ENCODE measurements around the gene PFAS. TPM values are rescaled to one million over a fixed set of nuclear protein-coding genes. Genes with fewer than 3 reads are reported as not detected.
"Not testable (repeated sequence)": the region's sequence is repeated elsewhere in the genome, so short reads cannot be mapped to it uniquely, and the experiment has no call there.

The PFAS gene
- total RNA-seq, 1 donor from 2014 or later, result 82.6 TPM

DNA sequence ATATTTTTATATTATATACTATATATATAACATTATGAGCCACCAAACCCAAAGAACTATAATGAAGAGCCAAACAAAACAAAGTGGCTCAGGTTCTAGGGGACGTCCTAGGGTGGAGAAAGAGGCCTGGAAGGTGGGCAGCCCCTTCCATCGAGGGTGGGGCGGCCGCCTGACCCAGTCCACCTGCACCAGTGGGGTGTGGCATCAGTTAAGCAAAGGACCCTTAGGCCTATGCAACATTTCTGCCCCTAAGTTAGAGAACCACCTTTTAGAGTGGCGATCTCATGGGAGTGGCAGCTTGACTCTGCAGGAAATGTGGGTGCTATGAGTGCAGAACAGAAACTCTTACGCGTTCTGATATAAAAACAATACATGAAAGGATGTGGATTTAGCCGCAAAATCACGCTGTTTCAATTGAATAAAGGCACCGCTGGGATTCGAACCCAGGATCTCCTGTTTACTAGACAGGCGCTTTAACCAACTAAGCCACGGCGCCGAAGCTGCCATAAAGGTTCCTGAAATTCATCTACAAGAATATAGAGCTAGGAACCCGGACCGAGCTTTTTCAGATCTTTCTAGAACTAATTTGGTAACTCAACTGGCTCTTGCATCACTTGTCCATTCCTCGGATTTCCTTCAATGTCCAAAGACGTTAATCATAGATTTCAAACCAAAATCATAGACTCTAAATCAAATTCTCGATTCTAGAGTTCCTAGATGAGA, 23.1 kb upstream of the PFAS start:
- peak; percentile 67 for DNase-seq (ENCODE audit: low spot score)

DNA sequence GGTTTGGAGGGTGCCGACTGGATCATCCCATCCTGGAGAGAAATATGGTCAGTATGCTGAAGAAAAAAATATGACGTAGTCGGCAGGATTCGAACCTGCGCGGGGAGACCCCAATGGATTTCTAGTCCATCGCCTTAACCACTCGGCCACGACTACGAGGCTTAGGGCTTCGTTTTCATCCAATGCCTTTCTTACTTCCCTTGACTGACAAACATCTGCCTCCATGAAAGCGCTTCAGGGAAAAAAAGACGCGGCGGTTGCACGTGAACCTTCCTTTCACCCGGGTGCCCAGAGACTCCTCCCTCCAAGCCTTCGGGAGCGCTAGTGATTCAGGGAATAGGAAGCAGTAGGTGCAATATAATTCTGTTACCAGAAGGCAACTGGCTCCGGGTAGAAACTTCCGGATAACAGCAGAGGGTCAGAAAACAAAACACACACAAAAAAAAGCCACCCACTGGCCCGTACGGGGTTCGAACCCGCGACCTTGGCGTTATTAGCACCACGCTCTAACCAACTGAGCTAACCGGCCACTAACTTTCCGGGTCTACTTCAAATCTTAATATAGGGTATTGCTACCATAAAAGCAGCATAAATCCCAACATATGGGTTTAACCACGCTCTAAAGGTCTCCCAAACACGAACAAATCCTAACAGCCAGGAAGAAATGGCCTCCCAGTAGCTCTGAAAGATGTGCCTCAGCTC, 22.4 kb upstream of the PFAS start:
- DNase-seq (ENCODE audit: low spot score), result peak; percentile 84

DNA sequence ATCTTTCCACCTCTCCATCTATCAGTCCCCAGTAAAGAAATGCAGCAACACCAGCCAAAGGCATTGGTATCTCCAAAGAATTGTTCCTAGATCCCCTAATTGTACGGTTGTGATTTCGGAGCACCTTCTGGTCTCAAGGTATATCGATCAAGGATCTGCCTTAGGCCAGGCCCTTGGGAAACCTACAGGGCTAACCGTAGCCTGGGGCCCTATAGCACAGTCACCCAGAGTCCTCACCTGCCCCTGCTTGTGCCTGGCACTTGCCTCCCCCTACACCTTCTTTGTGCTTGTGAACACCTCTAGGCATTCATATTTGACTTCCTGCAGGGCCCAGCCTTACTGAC, 21.9 kb upstream of the PFAS start:
- no peak for DNase-seq (ENCODE audit: low spot score)

DNA sequence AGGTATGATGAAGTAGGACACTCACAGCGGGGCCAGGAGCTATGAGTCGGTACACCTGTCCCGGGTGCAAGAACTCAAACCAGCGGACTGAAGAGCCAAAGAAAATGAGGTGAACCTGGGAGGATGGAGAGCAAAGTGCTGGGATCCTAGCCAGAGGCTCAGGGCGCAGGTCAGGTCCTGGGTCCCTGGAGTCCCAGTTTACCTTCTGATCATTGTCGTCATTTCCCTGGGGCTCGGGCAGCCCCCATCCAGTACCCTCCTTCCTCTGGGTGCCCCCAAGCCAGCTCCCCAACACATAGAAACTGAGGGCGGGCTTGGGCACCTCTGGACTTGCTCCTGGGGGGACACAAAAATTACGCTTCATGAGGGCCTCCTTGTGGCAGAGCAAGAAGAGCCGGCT, 17.4 kb upstream of the PFAS start:
- no peak for DNase-seq (ENCODE audit: low spot score)

DNA sequence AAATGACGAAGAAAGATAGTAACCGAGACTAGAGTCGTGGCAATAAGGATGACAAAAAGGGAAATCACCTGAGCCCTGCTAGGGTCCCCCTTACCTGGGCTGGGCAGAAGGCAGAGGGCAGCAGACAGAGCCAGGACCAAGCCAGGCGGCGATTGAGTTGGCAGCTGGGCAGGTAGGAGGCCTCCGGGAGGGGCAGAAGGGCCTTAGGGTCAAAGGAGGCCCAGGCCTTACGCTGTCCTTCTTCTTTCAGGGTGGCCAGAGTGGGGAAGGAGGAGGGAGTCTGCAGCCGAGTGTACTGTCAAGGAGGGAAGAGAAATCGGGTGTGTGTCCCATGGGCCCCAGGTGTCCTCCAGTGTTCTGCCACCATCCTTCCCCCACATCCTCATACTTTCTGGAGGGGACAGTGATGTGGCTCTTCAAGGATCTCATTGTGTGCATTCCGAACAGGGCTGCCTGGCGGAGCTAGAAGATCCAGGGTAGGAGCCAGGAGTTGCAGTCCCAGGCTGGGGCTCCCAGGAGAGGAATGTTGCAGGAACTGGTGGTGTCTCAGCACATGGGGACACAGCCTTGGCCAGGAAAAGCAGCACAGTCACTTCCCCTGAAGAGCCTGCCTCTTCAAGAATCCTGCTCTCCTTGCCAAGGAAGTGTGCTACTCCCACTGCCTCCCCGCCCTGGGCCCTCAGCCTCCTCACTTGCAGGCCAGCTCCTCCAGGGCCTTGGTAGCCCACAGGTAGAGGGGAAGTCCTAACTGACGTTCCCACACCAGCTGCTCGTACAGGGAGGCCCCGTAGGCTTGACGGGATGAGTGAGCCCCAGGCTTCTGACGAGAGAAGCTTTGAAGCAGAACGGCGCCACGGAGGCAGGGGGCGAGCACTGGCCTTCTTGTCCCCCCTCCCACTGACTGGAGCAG, 14.5 kb upstream of the PFAS start:
- no peak for DNase-seq (ENCODE audit: low spot score)

DNA sequence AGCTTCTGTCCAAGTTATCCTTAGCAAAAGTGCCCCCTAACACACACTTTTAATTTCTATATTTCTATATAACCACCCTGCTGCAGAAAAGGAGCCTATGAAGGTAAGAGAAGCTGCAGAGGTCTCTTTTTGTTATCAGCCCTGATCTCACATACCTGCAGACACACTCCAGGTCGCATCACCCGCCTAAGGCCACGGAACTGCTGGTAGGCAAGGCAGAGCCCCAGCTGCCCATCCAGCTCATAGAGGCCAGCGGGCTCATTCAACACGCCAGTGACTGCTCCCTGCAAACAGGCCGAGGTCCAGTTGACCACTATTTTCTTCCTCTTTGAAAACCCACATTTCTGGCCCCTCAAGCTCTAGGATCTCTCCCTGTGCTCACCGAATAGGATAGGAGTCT, 13.4 kb upstream of the PFAS start:
- no peak for DNase-seq (ENCODE audit: low spot score)

DNA sequence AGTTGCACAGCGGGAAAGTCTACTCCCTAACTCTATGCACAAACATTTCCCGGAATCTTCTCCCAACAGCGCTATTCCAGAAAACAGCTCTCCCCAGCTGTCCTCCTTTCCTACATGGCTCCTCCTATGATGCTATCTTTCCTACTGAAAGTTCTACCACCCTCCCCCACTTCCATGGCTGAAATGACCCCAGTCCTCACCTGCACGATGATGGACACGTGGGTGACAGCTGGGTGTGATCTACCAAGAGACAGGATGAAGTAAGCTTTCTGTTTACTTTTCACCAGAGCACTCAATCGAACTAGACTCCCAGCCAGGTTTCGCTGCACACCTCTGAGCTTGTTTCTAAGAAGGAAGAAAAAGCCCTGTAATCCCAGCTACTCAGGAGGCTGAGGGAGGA, 11.9 kb upstream of the PFAS start:
- DNase-seq (ENCODE audit: low spot score), result no peak

DNA sequence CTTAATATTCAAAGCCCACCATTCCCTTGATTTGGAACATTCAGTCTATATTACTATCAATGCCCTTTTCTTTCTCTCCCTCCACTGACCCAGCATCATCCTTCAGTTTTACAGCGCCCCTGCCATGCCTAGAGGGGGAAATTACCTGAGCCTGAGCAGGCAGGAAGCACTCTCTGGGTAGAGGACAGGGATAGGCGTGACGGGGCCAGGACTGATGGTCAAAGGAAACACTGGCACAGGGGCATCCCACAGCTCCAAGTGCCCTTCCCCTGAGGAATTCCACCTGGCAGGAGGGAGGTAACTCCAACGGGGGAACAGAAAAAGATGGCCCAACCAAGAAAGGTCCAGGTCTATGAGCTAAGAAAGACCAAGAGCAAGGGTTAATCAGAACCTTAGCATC, 11.2 kb upstream of the PFAS start:
- no peak for DNase-seq (ENCODE audit: low spot score)

DNA sequence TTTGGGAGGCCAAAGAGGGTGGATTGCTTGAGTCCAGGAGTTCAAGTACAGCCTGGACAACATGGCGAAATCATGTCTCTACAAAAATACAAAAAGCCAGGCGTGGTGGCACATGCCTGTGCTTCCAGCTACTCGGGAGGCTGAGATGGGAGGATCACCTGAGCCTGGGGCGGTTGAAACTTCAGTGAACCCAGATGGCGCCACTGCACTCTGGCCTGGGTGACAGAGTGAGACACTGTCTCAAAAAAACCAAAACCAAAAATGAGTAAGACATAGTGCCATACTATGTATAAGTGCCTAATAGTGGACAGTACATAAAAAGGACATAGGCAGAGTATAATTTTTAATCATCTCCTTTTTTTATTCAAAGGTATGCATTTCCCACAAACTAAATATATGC, 5.3 kb upstream of the PFAS start:
- no peak for DNase-seq (ENCODE audit: low spot score)

DNA sequence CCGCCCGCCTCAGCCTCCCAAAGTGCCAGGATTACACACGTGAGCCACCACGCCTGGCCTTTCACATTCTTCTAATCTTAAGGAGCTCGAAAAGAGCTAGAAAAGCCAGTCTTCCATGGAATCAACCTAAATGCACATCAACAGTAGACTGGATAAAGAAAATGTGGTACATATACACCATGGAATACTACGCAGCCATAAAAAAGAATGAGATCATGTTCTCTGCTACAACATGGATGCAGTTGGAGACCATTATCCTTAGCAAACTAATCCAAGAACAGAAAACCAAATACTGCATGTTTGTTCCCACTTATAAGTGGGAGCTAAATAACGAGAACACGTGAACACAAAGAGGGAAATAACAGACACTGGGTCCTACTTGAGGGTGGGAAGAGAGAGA, 4.3 kb upstream of the PFAS start:
- no peak for DNase-seq (ENCODE audit: low spot score)

DNA sequence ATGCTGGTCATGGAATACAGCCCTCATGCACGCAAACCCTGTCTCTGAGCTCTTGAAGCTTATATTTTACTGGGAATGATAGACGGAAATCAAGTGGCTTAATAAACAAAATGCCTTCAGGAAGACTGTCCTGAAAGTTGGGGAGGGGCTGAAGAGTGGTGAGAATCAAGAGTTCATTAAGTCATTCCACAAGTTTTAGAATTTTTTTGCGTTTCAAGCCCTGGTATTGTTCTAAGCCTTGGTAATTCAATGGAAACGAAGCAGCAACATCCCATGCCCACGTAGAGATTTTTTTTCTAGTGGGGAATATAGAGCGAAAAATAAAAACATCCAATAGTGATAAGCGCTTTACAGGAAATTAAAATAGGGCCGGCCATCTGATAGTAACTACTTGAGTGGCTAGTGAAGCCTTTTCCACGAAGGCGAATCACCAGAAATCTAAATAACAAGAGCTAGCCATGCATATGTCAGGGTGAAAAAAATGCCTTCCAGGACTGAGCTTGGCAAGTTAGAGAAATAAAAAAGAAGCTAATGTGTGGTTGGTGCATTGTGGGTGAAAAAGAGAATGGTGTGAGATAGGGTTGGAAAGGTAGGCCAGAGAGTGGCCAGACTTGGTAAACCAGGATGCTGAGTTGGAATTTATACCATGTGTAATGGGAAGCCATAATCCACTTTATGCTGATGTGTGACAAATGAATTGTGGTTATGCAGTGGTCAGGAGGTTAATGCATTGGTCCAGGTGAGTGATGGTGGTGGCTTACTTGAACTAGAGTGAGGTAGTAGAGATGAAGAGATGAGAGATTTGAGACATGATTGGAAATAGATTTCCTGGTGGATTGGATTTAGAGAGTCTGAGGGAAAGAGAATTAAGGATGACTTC, 772 bp downstream of the PFAS start:
- DNase-seq (ENCODE audit: low spot score), result no peak

DNA sequence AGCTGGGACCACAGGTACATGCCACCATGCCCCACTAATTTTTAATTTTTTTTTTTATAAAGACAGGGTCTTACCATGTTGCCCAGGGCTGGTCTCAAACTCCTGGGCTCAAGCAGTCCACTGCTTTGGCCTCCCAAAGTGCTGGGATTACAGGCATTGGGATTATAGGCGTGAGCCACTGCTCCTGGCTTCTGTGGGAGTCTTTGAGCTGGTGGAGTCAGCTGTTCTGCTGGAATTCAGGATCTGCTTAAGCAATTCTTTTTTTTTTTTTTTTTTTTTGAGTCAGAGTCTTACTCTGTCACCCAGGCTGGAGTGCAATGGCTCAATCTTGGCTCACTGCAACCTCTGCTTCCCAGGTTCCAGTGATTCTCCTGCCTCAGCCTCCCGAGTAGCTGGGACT, 2.3 kb downstream of the PFAS start:
- DNase-seq (ENCODE audit: low spot score), result not testable (repeated sequence)

DNA sequence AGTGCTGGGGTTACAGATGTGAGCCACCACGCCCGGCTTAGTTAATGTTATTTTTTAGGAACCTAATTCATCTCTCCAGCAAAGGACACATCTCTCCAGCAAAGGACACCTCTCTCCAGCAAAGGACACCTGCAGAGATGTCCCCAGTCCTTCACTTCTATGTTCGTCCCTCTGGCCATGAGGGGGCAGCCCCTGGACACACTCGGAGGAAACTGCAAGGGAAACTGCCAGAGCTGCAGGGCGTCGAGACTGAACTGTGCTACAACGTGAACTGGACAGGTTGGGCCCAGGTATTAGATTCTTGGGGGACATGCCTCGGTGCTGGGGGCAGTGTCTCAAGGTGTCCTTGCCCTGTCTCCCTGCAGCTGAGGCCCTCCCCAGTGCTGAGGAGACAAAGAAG, 4.7 kb downstream of the PFAS start:
- no peak for DNase-seq (ENCODE audit: low spot score)

DNA sequence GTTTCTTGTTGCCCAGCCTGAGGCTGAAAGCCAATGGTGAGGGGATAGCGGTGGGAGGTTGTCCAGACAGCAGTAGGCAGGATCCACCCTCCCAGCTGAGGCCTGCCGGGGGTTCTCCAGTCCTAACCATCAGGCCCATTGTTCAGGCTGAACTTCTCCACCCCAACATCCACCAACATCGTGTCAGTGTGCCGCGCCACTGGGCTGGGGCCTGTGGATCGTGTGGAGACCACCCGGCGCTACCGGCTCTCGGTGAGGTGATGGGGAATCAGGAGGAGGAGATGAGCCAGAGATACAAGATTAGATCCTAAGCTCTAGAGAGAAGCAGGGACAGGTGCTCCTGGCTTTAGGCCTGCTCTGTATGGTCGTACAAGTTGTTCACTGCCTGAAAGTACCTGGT, 5.8 kb downstream of the PFAS start:
- DNase-seq (ENCODE audit: low spot score), result no peak

DNA sequence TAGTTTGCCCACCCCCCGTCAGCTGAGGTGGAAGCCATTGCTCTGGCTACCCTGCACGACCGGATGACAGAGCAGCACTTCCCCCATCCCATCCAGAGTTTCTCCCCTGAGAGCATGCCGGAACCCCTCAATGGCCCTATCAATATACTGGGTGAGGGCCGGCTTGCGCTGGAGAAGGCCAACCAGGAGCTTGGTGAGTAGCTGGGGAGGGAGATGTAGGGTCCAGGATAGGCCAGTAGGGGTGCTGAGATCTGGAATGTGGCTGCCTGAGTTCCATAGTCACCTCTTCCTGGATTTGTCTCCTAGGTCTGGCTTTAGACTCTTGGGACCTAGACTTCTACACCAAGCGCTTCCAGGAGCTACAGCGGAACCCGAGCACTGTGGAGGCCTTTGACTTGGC, 6.4 kb downstream of the PFAS start:
- DNase-seq (ENCODE audit: low spot score), result no peak

DNA sequence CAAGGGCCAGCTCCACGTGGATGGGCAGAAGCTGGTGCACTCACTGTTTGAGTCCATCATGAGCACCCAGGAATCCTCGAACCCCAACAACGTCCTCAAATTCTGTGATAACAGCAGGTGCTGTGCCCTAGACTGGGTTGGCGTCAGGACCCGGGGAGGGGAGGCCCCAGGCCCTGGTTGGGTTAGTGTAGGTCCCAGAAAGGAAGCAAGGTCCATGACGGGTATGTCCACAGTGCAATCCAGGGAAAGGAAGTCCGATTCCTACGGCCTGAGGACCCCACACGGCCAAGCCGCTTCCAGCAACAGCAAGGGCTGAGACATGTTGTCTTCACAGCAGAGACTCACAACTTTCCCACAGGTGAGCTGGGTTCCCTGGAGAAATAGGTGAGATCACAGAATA, 7.2 kb downstream of the PFAS start:
- no peak for DNase-seq (ENCODE audit: low spot score)

DNA sequence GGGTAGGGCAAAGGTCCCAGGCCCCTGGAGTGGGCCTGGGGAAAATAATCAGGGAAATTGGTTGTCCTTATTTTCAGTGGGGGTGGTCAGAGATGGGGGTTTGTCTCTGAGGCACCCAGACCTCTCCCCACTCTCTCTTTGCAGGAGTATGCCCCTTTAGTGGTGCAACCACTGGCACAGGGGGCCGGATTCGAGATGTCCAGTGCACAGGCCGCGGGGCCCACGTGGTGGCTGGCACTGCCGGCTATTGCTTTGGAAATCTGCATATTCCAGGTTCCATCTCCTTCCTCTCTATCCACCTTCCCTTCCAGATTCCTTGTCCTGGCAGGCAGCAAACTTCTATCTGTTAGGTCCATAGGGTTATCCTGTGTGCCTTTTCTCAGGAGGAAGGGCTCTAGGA, 7.6 kb downstream of the PFAS start:
- DNase-seq (ENCODE audit: low spot score), result no peak

DNA sequence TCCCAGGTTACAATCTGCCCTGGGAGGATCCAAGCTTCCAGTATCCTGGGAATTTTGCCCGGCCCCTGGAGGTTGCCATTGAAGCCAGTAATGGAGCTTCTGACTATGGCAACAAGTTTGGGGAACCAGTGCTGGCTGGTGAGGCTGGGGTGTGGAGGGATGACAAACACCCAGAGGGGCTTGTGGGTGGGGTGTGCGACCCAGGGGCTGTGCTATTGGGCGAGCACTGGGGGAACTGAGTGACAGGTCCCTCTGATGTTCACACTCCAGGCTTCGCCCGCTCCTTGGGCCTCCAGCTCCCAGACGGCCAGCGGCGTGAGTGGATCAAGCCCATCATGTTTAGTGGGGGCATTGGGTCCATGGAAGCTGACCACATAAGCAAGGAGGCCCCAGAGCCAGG, 8.7 kb downstream of the PFAS start:
- DNase-seq (ENCODE audit: low spot score), result no peak

DNA sequence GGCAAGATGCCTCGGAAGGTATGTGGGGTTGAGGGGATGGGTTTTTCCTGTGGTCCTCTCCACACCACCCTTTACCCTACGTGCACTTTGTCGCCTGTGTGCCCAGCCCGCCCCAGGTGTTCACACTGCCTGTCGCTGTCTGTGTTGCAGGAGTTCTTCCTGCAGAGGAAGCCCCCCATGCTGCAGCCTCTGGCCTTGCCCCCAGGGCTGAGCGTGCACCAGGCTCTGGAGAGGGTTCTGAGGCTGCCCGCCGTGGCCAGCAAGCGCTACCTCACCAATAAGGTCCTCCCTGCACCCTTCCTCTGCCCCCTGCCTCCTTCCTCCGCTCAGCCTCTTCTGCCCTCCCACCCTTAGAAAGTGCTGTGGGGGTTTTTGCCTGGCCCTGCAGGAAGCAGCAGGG, 15.2 kb downstream of the PFAS start:
- no peak for DNase-seq (ENCODE audit: low spot score)

DNA sequence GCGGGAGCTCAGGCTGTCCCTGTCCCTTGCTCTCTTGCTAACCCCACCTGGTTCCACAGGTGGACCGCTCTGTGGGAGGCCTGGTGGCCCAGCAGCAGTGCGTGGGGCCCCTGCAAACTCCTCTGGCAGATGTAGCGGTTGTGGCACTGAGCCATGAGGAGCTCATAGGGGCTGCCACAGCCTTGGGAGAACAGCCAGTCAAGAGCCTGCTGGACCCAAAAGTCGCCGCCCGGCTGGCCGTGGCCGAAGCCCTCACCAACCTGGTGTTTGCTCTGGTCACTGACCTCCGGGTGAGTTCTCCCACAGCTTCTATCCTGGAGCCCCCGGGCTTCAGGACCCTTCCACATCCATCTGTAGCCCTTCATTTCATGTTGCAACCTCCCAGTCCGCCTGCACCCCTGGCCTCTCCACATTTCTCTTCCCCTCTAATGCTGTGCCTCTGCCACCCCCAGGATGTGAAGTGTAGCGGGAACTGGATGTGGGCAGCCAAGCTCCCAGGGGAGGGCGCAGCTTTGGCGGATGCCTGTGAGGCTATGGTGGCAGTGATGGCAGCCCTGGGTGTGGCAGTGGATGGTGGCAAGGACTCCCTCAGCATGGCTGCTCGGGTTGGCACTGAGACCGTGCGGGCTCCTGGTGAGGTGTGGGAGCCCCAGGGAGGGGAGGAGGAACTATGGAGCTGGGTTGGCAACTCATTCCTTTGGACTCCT, 15.9 kb downstream of the PFAS start:
- DNase-seq (ENCODE audit: low spot score), result no peak

Data from ureter (tissue), 1 donor.